CD4-positive, alpha-beta T cell treated with Interleukin-4 for 1 hour (primary cell): ENCODE data around the gene CDKL5.

Experiments used
- DNase-seq, 2 donors: peaks; one replicate each; pipeline ENCODE4 v3.0.0-alpha.2; 2020 to 2022

The CDKL5 gene

DNA sequence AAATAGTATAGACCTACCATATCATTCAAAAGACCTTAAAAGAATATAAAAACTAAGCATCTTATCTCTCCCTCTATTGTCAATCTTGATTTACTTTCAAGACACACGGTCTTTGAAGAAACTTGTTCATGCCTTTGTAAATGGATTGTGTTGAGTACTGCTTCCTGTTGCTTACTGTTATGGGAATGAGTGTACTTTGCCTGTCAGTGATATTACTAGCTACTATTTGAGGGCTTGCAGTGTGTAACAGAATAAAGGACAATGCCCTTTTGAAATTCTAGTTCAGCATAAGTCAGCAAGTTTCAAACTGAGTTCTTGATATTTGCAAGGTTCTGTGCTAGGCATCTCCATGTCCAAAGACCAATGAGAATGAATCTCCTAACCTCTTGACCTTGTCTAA, 36.0 kb downstream of the CDKL5 start:
- no peak for DNase-seq

DNA sequence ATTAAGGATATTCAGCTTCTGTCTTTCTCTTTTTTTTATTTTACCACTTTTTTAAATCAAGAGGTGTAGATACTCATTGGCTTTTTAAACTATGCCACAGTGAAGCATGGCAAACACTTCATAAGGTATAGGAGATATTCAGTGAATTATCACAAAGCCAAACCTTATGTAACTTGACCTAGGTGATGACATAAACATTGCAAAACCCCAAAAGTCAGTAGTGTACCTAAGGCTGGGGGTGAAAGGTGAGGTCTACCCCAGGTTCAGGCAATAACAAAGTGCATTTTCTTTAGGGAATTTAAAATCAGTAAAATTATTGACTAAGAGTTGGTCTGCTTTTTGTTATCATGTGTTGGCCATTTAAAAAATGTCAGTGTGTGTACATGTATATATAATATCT, 39.1 kb downstream of the CDKL5 start:
- no peak for DNase-seq

DNA sequence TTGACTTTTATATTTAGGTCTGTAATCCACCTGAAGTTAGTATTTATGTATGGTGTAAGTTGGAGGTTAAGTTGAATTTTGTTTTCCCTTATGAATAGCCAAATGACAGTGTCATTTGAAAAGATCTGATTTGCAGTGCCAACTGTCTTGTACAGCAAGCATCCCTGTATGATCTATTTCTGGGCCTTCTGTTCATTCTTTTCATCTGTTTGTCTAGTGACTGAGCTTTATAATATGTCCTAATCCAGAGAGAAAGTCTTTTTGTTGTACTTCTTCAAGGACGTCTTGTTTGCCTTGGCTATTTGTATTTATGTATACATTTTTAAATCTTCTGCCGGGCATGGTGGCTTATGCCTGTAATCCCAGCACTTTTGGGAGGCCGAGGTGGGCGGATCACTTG, 39.6 kb downstream of the CDKL5 start:
- no peak for DNase-seq

DNA sequence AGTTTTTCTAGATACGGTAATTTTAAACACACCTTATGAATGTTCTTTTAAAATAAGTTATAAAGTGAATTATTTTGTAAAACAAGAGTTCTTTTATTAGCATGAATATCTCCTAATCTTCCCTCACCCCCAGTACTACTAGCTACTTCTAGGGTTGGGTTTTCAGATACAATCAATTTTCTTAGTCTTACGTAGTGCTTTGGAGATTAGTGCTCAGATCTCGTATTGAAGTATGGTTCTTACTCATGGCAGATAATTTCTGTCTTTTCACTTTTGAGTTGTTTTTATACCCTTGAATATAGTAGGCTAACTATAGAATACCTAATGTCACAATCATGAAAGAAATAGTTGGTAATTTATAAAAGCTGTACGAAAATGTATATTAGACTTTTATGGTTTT, 43.2 kb downstream of the CDKL5 start:
- DNase-seq, result no peak

DNA sequence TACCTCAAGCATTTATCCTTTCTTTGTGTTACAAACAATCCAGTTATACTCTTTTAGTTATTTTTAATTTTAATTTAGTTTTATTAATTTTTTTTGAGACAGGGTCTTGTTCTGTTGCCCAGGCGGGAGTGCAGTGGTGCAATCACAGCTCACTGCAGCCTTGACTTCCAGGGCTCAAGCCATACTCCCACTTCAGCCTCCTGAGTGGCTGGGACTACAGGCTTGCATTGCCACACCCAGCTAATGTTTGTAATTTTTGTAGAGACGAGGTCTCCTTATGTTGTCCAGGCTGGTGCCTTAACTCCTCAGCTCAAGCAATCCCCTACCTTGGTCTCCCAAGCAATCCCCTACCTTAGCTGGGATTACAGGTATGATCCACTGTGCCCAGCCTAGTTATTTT, 45.9 kb downstream of the CDKL5 start:
- no peak for DNase-seq

DNA sequence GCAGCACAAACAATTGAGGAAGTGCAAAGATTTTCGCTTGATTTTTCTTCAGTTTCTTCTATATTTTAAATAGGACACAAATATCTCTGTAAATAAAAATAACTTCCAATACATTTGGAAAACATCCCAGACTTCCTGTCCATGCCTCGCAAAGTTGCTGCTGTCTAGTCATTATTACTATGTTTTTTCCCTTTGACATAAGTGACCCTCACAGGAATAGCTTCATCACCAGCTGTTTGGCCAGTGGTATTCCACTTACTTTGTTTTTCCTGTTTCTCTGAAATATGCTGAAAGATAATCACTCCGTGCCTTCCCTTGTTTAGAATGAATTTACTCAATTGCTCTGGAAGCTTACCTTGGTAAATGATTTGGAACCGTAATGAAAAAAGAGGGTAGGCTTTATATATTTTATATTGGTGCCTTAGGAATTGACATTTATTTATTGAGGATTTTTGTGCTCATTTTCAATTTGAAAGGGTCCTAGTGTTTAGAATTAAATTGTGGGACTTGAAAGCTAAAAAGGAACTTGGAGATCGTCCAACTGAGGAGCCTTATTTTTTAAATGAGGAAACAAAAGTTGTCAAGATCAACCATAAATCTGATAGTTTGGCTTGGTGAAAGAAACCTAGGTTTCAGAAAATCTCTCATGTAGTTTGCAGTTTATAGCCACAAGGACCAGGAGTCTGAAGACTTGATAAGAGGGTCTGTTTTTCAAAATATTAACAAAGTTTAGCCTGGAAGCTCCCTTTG, 65.6 kb downstream of the CDKL5 start:
- DNase-seq, result no peak

DNA sequence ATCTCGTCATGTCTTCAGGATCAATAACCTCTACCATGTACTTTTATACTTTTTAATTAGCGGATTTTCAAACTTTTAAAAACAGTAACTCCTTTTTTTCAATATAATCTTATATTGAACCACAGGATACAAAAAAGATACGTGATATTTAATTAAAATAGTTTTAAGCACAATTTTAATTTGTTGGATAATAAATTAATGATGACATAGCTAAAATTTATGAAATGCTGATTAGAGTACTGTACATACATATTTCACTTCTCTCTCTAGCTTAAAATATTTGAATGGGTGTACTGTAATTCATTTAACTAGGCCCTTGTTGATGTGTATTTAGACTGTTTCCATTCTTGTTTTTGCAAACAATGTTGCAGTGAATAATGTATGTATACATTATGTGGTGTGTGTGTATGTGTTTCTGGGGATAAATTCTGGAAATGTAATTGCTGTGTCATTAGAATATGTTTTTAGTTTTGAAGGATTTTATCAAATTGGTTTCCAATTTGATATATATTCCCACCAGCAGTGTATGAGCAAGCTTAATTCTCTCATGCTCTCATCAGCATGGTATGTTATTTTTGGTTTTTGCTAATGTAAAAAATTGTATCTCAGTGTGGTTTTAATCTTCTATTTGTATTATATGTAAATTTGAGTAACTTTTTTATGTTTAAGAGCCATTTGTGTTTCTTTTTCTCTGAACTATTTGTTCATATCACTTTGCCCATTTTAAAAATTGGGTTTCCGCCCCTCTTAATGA, 66.4 kb downstream of the CDKL5 start:
- no peak for DNase-seq

DNA sequence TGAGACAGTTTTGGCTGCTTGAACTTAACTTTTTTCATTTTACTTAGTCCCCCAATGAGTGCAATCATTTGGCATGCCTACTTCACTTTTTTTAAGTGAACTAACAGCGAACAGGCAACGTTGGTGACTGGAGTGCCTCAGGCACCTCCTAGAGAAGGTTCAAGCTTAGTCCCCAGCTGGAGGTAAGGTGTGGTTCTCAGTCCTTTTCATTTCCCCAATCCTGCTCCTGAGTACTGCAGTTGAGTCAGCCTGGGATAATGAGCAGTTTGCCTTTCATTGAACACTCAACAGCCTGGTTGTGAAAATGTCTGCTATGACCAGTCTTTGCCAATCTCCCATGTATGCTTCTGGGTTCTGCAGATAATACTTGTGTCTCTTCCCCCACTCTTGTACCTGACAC, 109.5 kb downstream of the CDKL5 start:
- DNase-seq, result no peak

DNA sequence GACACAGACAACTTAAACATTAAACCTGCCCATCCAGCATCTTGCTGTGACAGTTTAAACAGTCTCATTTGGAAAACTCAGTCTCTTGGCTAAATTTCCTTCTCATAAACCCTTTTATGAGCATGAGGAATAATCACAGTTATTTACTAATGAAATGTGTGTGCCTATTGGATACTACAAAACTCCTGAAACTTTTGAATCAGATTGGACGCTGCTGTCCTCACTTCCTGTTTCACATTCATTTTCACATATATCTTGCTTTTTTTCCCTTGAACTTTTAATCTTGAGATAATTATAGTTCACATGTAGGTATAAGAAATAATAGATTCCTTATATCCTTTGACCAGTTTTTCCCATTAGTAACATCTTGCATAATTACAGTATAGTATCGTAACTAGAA, 111.7 kb downstream of the CDKL5 start:
- DNase-seq, result no peak

DNA sequence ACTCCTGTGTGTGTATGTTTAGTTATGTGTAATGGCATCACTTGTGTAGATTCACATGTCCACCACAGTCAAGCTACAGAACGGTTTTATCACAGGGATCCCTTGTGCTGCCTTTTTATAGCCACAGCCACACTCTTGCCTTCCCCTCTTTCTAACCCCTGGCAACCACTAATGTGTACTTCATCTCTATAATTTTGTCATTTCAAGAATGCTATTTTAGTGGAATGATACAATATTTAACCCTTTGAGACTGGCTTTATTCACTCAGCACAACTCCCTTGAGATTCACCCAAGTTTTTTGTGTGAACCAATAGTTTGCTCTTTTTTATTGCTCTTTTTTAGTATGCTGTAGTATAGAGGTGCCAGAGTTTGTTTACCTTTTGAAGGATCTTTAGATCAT, 112.1 kb downstream of the CDKL5 start:
- DNase-seq, result no peak

DNA sequence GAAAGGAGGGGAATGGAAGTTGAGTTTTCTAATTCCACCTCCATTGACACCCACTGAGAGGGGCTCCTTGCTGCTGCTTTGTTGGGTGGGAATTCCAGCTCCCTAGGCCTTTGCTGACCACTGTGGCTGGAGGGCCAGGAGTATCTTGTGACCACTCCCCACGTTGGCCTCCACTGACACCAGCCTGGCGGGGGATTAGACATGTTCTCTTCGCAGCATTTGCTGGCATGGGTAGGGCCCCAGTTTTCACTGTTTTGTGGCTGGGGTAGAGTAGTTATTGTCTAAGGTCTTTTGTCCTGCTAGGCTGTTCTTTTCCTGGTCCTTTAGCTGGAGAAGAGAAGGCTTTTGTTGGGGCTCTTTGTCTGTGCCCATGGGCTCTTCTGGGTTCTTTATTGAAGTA, 116.7 kb downstream of the CDKL5 start:
- DNase-seq, result no peak

DNA sequence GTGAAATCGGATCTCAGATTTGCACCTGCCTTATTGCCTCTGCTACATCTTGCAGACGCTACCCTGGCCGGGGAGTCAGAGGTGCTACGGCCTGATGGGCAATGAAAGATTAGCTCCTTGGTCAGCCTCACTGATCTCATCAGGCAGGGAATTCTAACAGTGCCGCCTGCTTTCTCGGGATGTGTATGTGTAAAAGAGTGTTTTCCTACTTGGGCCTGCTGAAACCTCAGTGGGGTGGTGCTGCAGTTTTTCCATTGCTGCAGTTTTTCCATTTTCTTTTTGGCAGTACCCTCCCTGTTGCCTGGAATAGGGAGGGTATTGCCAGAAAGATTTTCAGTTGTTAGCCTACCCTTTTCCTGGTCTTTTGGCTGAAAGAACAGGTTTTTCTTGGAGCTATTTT, 117.5 kb downstream of the CDKL5 start:
- DNase-seq, result no peak

DNA sequence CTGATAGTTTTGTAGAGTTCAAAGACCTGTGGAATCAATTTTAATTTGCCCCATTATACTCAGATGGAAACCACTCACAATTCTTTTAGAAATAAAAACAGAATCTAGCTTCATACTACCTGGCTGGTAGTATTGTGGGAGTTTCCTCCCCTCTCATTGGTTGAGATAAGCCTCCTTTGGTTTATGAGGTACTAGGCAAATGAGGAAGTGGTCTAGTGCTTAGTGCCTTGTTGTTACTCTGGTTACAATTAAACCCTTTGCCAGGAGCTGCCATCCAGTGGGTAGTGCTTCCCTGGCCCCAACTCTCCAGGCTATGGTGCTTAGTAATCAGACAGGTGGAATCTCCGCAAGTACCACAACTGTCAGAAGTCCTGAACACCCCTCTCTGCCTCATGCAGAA, 118.3 kb downstream of the CDKL5 start:
- DNase-seq, result no peak

DNA sequence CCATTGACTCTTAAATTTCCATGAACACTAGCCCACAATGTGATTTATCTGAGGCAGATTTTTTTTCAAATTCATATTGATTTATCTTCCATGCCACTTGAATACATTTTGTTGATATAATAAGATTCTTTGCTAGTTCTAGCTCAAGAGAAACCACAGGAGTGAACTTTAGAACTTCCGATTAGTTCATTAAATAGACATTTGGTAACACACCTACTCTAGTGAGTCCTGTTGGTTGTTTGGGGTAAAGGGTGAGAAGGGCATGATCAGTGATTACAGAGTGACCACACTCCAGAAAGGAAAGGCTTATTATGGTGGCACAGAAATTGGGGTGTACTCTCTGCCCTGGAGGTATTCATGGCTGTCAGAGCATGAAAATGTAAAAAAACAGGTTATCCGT, 120.4 kb downstream of the CDKL5 start:
- DNase-seq, result no peak

DNA sequence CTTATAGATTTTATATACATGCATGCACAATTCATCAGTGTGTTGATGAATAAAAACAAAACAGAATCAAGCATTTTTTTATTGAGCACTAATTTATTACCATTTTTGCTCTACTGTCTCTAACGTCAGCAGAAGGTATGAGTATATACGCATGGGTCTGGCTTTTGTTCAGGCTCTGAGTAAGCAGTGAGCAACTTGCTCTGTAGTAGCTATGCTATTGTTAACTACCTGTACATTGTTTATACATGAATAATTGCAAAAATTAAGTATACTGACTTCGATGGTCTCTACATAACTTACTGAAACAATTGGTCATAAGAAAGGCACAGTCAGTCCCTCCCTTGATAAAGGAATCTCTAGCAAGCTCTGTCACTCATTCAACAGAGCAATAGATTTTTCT, 123.6 kb downstream of the CDKL5 start:
- no peak for DNase-seq

DNA sequence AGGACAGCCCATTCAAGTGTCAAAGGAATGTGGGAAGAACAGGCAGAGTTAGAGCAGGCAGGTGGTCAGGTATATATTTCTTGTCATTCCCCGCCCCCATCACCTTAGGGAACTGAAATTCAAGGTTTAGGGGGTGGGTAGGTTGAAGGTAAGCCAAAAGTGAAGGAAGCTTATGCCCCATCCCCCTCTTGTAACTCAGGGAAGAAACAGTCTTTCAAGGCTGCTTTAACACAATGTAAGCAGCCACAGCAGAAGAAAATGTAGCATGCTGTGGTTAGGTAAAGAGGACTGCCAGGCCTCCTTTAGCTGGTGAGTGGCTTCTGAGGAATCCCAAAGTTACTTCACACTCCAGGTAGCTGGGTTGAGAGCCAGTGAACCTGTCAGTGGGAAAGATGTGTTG, 124.2 kb downstream of the CDKL5 start:
- no peak for DNase-seq

DNA sequence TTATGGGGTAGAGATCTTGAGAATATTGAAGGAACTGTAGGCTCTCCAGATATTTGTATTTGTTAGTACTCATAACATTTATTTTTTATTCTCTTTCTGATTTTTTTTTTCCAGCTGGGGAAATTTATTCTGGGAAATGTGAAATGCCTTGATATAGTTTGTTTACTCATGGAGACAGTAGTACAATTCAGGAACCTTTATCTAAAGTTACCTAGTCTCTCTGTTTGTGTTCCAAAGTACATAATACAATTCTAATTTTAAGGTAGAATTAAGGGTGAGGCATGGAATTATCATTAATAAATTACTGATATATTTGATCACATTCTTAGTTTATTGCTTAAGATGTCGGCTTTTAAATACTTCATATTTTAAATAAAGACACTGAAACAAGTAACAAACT, 132.5 kb downstream of the CDKL5 start:
- DNase-seq, result no peak

DNA sequence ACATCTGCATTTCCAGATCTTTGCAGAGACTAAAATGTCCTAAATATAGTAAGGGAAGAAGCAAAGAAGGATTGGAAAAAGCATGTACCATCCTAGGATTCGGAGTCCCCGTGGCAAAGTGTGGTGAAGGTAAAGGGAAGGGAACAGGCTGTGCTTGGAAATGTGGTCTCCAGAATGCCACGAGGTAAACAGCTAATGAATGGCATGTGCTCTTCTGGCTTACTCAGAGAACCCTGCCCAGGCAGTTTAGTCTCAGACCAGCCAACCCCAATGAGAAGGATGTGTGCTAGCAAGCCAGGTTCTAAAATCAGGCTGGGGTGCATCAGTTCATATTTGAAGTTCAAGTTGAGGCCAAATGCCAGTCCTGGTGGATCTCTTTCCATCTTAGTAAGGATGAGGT, 133.4 kb downstream of the CDKL5 start:
- DNase-seq, result no peak

DNA sequence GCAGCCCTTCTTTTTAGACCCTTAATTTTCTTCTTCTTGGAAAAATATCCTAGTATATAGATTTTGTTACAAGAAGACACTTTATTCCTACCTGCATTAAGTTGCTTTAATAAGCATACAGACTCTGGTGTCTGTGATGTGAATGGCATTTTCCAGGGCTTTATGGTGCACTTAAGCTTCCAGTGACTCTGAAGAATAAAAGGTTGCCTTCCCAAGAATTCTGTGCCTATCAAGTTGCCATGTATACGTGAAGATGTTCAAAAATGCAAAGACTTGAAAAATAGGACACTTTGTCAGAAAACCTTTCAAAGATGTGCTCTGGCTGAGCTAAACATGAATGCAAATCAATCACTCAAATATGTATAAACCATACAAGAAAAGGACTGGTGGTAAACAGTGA, 135.6 kb downstream of the CDKL5 start:
- DNase-seq, result no peak

DNA sequence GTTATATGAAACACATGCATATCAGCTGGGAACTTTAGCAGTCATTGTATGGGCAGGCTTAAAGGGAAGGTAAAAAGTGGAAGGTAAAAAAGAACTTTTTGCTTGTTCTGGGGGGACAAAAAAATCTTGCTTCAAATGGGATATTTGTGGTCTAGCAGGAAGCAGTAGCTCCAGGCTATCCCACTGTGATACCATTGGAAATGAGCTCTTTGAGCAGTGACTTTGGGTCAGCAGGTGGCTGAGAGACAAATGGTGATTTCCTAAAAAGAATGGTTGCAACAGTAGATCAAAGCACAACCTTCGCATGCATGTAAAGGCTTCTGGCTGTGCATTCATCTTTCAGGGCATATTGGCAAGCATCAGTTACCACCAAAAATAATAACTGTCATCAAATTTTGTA, 140.3 kb downstream of the CDKL5 start:
- DNase-seq, result no peak

DNA sequence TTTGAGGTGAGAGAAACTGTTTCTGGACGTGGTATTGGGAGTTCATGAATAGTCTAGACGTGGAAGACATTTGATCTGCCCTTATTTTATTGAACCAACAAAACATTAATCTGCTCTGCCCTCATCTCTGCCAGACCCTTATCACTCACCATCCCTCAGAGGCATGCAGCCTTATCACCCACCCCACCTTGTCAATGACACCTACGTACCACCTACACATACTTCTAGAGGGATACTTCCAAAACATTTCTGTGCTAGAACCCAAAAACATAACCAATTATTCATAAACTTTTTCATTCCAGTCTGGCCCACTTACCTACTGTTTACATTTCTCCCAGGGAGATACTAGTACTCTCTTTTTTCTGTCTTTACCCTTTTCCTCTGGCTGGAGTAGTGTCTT, 141.3 kb downstream of the CDKL5 start:
- no peak for DNase-seq

DNA sequence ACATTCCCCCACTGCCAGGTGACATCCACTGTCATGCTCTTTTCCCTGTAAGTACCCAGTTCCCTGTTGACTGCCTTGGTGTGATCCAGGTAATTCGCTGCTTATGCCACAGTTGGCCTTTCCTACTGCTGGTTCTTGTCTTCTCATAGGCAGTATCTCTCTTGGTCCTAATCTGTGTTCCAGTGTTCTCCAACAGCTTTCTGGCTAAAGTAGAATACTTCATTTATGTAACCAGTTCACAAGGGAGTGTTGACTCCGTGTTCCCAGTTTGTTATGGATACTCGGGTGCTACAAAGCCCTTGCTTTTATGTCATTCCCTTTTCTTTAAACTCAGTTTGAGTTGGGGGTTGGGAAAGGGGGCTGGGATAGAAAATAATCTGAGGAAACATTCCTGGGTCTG, 148.1 kb downstream of the CDKL5 start:
- no peak for DNase-seq

DNA sequence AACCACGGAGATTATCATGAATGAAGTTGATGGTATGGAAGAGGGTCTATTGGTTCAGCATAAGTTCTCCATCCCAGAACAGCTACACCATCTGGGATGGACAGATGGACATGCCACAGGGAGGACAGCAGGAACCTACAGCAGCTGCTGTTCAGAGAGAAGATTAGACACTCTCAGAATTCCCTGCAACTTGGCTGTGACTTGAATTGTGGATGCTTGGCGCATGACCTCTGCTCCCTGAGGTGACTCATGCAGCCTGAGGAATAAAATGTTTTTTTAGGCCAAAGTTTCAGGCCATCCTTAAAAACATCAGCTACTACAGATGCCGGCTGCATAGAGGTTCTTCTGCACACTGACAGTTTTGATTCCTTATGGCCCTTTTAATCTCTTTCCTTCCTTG, 149.2 kb downstream of the CDKL5 start:
- DNase-seq, result no peak

DNA sequence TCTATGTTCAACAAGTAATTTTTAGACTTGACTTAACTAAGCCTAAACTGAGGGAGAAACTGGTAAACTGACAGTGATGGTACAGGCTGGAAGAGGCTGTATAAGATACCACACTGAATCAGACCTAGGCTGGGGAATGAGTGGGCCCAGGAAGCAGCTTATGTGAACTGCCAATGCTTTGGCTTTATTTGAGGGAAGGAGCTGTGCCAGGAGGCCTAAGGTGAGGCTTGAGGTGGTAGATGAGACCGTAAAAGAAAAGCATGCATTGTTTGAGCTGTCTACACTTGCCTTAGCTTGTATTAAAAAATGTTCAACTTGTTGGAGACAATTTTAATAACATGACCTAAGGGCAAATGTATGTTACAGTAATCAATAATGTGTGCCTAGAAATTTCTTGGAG, 150.3 kb downstream of the CDKL5 start:
- no peak for DNase-seq

DNA sequence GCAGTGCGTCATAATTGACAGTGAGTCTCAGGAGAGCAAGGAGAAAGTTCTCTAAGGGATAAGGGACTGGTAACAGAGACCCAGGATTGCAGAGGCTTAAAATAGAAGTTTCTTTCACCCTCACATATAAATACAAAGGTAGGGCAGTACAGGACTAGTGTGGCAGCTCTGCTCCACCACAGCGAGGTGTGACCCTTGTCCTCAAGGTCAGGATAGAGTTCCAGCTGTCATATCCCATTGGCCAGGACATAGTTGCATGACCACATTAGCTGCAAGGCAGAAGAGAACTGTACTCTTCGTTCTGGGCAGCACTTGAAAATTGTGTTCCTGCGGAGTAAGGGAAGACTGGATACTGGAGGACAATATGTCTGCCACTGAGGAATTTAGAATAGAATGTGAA, 152.0 kb downstream of the CDKL5 start:
- no peak for DNase-seq
